Sciatic nerve (tissue), 2 donors: ENCODE measurements around the gene CATSPERE. TPM values are rescaled to one million over a fixed set of nuclear protein-coding genes. Genes with fewer than 3 reads are reported as not detected.
"Not testable (repeated sequence)": the region's sequence is repeated elsewhere in the genome, so short reads cannot be mapped to it uniquely, and the experiment has no call there.

Experiments used
- ATAC-seq: fragments of 200-7000 bp; cut with Tn5 transposase; one replicate; pipeline ENCODE4 v1.9.1; 2020; ENCODE audit warnings: mild to moderate bottlenecking, moderate library complexity
- DNase-seq: peaks from one replicate; pipeline ENCODE4 v3.0.0-alpha.2; 2020; ENCODE audit warnings: low spot score
- intact Hi-C: fragments of 100-400 bp; cut with DNase I; formaldehyde crosslinking; loops from one replicate; pipeline ENCODE4 v1.14.2; 2022
- total RNA-seq: library from RNA; stranded (reverse); fragmentation: NEBNext Ultra II Directional; extraction: Animal tissue kit (Norgen Biotek cat#: 25700); gene quantifications from one replicate; pipeline ENCODE4 v1.2.1, GENCODE V29; 2021
- donor health status: DM: no; HTN: no; CAD: no.
- donor health status: DM: no; HTN: no; CAD: no.

Gene CATSPERE
- total RNA-seq, 1 donor from 2014 or later = 2.6 TPM

- DNase-seq = no peak
- no peak for ATAC-seq
- intact Hi-C loops = no loop called here
Observed at GRCh38 chr1:244513493-244513892, 52.4 kb downstream of the CATSPERE start.

- ATAC-seq (no peak), DNase-seq (no peak)
- intact Hi-C loops = no loop called here
Observed at GRCh38 chr1:244515680-244516079, 54.6 kb downstream of the CATSPERE start.

- intact Hi-C loops = no loop called here
- no peak for DNase-seq
- no peak for ATAC-seq
Observed at GRCh38 chr1:244536316-244536715, 75.2 kb downstream of the CATSPERE start.

GRCh38 chr1:244545511-244545910 is 84.4 kb downstream of the CATSPERE start:
- intact Hi-C loops = no loop called here
- ATAC-seq = no peak
- DNase-seq = no peak

- no peak for ATAC-seq
- intact Hi-C loops = no loop called here
- DNase-seq = no peak
Observed at GRCh38 chr1:244548558-244549115, 87.6 kb downstream of the CATSPERE start.

GRCh38 chr1:244552336-244552735 is 91.3 kb downstream of the CATSPERE start:
- ATAC-seq (no peak), DNase-seq (no peak)
- intact Hi-C loops = no loop called here

GRCh38 chr1:244556263-244556662 is 95.2 kb downstream of the CATSPERE start:
- DNase-seq (no peak), ATAC-seq (no peak)
- intact Hi-C loops = no loop called here

- intact Hi-C loops = no loop called here
- DNase-seq (no peak), ATAC-seq (no peak)
Observed at GRCh38 chr1:244557565-244557964, 96.5 kb downstream of the CATSPERE start.

GRCh38 chr1:244559561-244559960 is 98.5 kb downstream of the CATSPERE start:
- intact Hi-C loops = no loop called here
- ATAC-seq (no peak), DNase-seq (no peak)

- ATAC-seq, intact Hi-C loops, DNase-seq: not testable (repeated sequence)
Observed at GRCh38 chr1:244562877-244563276, 101.8 kb downstream of the CATSPERE start.

- DNase-seq (no peak), ATAC-seq (no peak)
- intact Hi-C loops = no loop called here
Observed at GRCh38 chr1:244573768-244574167, 112.7 kb downstream of the CATSPERE start.

- no peak for DNase-seq
- intact Hi-C loops = no loop called here
- no peak for ATAC-seq
Observed at GRCh38 chr1:244576259-244576892, 115.3 kb downstream of the CATSPERE start.

- intact Hi-C loops, ATAC-seq, DNase-seq: not testable (repeated sequence)
Observed at GRCh38 chr1:244578205-244578604, 117.1 kb downstream of the CATSPERE start.

- no peak for ATAC-seq
- DNase-seq = no peak
- intact Hi-C loops = no loop called here
Observed at GRCh38 chr1:244583358-244583982, 122.4 kb downstream of the CATSPERE start.

- no peak for ATAC-seq
Observed at GRCh38 chr1:244585867-244586266, 124.8 kb downstream of the CATSPERE start.

GRCh38 chr1:244590670-244591069 is 129.6 kb downstream of the CATSPERE start:
- DNase-seq (no peak), ATAC-seq (no peak)
- intact Hi-C loops = loop anchor here (5.0 kb wide), 1 partner anchor 212 kb away; no protein-coding TSS in a partner anchor

More at GRCh38 chr1:244585867-244586266, 124.8 kb downstream of the CATSPERE start:
- intact Hi-C loops = no loop called here
- DNase-seq = no peak

GRCh38 chr1:244598611-244599010 is 137.5 kb downstream of the CATSPERE start:
- intact Hi-C loops = no loop called here
- ATAC-seq (no peak), DNase-seq (no peak)

GRCh38 chr1:244599937-244600350 is 138.9 kb downstream of the CATSPERE start:
- DNase-seq (no peak), ATAC-seq (no peak)
- intact Hi-C loops = loop anchor here (5.0 kb wide), 1 partner anchor 197 kb away; no protein-coding TSS in a partner anchor

- ATAC-seq (no peak), DNase-seq (no peak)
- intact Hi-C loops = loop anchor here (5.0 kb wide), 1 partner anchor 196 kb away; no protein-coding TSS in a partner anchor
Observed at GRCh38 chr1:244601336-244601735, 140.3 kb downstream of the CATSPERE start.

GRCh38 chr1:244603498-244603897 is 142.4 kb downstream of the CATSPERE start:
- ATAC-seq = no peak
- DNase-seq = no peak
- intact Hi-C loops = loop anchor here (5.0 kb wide), 1 partner anchor 194 kb away; no protein-coding TSS in a partner anchor
